DMS53 treated with DMSO at 0.1 percent for 48 hours (cell line): ENCODE results near the gene SPPL2B.
A peak's percentile ranks its signal among the peaks of the same experiment; 100 is the strongest.
"Not testable (repeated sequence)": the region's sequence is repeated elsewhere in the genome, so short reads cannot be mapped to it uniquely, and the experiment has no call there.

Source experiments
- DNase-seq: peaks from one replicate; lab custom pipeline; 2025; ENCODE audit not compliant: unreplicated experiment; lab: John Stamatoyannopoulos, UW

The SPPL2B gene, protein sequence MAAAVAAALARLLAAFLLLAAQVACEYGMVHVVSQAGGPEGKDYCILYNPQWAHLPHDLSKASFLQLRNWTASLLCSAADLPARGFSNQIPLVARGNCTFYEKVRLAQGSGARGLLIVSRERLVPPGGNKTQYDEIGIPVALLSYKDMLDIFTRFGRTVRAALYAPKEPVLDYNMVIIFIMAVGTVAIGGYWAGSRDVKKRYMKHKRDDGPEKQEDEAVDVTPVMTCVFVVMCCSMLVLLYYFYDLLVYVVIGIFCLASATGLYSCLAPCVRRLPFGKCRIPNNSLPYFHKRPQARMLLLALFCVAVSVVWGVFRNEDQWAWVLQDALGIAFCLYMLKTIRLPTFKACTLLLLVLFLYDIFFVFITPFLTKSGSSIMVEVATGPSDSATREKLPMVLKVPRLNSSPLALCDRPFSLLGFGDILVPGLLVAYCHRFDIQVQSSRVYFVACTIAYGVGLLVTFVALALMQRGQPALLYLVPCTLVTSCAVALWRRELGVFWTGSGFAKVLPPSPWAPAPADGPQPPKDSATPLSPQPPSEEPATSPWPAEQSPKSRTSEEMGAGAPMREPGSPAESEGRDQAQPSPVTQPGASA

DNA sequence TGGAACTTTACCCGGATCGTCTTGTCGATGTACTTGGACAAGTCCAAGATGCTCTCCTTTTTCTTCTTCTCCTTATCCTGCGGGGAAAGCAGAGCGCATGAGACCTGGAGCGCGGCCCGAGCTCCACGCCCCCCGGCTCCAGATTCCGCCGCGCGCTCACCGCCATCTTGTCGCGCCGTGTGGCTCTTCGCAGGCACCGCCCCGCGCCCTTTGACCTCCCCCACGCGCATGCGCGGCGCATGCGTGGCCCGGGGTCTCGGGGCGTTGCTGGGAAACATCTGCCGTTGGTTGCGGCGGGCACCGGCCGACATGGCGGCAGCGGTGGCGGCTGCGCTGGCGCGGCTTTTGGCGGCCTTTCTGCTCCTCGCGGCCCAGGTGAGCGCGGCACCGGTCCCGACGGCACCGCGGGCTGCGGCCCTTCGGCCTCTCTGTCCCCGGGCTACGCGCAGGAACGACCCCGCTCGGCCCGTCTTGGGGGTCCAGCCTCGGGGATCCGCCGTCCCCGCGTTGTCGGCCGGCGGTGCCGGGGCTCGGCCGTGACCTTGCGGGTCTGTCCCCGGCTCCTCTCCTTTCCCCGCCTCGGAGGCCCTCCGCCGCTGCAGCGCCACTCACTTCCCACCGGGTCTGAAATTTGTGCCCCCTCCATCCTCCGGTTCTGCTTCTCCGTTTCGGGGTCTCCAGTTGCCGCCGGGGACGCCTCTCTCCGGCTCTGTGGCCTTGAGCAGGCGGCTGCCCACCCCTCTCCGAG lies at the start of gene SPPL2B, which contains the start of gene LSM7:
TSS of gene SPPL2B (plus strand) at position 284 of the 748 bp plus-strand sequence. CDS start at position 310, 26 bp downstream.
TSS of gene LSM7 (minus strand) at position 186 of the 748 bp plus-strand sequence. CDS start at position 166, 20 bp downstream.
- DNase-seq: peak; percentile 67

DNA sequence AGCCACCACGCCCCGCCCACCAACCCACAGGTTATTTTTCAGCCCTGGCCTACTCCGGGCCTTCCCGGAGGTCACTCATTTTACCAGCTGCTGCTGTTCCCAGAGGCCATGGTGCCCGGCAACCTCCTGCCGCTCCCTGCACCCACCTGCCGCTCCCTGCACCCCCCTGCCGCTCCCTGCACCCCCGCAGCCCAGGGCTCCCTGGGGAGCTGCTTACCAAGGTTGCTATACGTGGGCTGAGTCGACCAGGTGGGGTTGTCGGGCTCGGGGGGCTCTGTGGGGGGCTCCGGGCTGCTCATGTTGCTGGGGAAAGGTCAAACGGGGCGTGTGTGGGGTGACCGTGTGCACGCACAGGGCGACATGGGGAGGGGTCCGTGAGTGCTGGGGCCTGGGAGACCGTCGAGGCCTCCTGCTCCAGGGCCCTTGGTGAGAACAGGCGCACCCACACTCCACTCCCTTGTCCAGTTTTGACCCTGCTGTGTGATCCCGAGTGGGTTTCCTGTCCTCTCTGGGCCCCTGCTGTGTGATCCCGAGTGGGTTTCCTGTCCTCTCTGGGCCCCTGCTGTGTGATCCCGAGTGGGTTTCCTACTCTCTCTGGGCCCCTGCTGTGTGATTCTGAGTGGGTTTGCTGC lies 47.7 kb upstream of the SPPL2B start:
- DNase-seq: no peak

DNA sequence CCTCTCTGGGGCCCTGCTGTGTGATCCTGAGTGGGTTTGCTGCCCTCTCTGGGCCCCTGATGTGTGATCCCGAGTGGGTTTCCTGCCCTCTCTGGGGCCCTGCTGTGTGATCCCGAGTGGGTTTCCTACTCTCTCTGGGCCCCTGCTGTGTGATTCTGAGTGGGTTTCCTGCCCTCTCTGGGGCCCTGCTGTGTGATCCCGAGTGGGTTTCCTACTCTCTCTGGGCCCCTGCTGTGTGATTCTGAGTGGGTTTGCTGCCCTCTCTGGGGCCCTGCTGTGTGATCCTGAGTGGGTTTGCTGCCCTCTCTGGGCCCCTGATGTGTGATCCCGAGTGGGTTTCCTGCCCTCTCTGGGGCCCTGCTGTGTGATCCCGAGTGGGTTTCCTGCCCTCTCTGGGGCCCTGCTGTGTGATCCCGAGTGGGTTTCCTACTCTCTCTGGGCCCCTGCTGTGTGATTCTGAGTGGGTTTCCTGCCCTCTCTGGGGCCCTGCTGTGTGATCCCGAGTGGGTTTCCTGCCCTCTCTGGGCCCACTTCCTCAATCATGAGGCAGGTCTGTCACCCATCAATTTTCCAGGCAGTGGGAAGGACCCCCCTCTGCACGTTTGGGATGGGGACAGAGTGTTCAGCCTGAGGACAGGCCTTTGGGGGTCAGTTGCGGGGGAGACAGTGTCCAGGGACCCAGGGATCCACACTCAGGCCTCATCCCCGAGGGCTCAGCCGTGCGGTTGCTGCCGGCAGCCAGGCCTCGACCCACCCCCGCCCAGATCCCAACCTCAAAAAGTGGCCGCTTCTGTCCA lies 47.0 kb upstream of the SPPL2B start:
- DNase-seq: not testable (repeated sequence)

DNA sequence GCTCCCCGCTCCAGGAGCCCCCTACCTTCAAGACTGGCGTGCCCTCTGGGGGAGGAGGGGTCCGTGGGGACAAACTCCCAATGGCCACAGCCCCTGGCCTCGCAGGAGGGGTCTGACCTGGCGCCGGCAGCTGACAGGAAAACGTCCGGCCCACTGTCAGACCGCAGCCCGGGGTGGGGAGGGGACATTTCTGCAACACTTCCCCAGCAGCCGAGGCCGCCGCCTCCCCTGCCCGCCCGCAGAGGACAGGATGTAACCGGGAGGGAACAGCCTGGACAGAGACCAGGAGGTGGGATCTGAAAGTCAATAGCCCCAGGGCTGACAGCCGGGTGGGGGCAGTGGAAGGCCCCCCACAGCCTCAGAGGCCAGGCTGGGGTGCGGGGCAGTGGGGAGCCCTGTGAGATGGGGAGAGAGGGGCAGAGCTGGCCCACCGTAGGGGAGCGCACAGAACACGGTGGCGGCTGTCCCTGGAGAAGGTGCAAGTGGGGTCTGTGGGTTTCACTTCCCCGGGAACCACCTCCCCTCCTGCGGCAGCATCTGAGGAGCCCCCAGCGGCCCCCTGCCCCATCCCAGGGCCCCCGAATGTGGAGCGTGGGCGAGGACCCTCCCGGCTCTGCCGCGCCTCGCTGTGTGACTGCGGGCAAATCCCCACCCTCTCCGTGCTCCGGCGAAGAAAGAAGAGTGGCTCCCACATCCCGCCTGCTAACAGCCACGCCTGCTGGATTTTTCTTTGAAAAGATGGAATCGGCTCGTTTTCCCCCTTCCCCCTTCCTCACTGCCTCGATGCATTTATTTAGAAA lies 46.2 kb upstream of the SPPL2B start, which contains the start of gene PEAK3:
TSS of gene PEAK3 (minus strand) at position 114 of the 800 bp plus-strand sequence. CDS start 1,244 bp downstream, outside the sequence.
- DNase-seq: no peak

GRCh38 chr19:2282862-2283237 lies 45.6 kb upstream of the SPPL2B start:
- no peak for DNase-seq

GRCh38 chr19:2283835-2284507 lies 44.5 kb upstream of the SPPL2B start:
- no peak for DNase-seq

DNA sequence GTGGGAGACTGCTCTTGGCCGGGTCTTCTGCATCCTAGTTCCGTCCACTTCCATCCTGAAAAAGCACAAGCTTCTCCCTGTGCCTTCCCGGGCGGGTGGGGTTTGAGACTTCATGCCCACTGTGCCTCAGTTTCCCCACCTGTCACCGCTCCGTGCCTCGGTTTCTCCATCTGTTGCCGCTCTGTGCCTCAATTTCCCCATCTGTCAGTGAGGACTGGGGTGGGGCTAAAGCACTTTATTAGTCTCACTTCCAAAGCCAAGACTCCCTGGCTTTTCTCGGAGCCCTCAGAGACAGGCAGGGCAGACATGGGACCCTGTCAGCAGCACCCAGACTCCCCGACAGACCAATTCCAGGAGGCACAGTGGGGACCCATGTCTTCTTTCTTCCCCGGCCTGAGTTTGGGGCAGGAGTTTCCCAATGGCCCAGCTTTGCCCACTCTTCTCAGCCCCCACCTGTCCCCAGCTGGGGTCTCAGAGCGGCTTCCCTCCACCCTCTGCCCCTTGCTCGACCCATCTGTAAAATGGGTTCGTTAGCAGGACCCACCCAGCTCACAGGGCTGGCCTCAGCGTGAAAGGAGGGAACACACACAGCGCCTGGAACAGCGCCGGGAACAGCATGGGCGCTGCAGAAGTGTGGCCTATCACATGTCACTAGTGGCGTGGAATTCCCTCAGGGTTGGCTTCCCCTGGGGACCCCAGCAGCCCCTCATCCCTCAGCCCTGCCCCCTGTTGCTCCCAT lies 41.9 kb upstream of the SPPL2B start:
- DNase-seq: no peak

DNA sequence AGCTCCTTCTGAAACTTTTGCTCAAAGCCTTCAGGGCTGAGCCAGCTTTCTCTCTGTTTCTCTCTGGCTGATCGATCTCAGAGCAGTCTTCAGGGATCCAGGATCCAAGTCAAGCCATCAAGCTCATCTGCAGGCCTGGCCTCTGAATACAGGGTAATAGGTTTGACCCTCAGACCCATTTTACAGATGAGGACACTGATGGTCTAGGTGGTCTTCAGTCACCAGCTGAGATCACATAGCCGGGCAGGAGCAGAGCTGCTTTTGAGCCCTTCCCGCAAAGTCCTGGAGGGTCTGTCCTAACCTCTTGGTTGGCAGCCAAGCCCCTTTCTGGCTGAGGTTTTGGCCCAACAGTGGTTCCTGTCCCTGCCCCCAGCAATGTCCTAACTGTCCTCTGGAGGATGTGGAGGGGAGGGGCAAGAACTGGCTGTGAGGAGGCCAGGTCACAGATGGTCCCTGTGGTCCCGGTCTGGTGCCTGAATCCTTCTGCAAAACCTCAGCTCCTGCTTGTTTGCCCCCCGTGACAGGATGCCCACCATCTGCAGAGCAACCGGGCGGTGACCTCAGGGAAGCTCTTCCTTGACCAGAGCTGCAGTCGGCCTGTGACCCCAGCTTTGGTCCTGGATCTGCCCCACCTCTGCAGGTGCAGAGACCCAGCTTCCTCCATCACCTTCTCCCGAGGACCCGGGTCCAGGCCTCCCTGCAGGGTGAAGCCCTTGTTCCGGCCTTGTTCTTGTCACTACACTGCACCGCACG lies 40.7 kb upstream of the SPPL2B start:
- no peak for DNase-seq

GRCh38 chr19:2288338-2288817 lies 40.1 kb upstream of the SPPL2B start:
- no peak for DNase-seq

GRCh38 chr19:2288818-2289713 lies 39.4 kb upstream of the SPPL2B start:
- DNase-seq: no peak

GRCh38 chr19:2289714-2290435 lies 38.6 kb upstream of the SPPL2B start:
- DNase-seq: no peak

- DNase-seq: peak; percentile 43
Measured at GRCh38 chr19:2290441-2291184, 37.9 kb upstream of the SPPL2B start.

GRCh38 chr19:2291185-2291751 lies 37.2 kb upstream of the SPPL2B start:
- peak; percentile 53 for DNase-seq

DNA sequence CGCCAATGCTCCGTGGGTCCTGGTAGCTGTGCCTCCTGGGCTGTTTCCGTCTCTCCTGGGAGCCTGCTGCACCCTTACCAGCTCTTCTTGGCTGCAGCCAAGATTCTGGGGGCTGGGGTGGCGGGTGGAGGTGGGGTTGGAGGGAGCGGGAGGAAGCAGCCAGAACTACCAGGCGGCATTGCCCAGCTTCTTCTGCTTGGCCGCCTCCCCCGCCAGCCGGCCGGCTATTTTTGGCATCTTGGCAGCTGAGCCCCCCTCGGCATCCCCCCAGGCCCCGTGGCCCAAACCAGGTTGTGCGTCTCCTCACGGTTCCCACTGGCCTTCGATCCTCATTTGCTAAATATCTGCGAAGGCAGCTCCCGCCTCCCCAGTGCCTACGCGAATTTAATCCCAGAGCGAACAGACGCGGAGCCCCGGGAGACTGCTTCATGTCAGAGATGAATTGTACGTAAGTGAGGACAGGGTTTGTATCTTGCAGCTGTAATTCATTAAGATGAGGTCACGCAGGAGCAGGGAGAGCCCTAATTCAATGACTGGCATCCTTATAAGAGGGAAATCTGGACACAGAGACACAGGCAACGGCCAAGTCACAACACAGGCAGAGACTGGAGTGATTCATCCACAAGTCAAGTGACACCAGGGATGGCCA lies 33.7 kb upstream of the SPPL2B start:
- no peak for DNase-seq
